Heart left ventricle (tissue), 13 donors: ENCODE data around the gene JUP.

ENCODE experiments used
- CTCF ChIP-seq, 12 donors: fragments of 200-600 bp; sonication (generic) in 4 of 12; IDR thresholded peaks; one replicate each; pipeline versions ENCODE4 v1.5.0 to v1.8.0; 2018 to 2022; ENCODE audit warnings: antibody characterized with exemption in 12 of 12, mild to moderate bottlenecking in 5 of 12
- POLR2A ChIP-seq, 2 donors: fragments of 450-650 bp; IDR thresholded peaks; one replicate each; pipeline ENCODE4 v1.6.1; 2017; ENCODE audit warnings: antibody characterized with exemption in 2 of 2, mild to moderate bottlenecking in 2 of 2, moderate library complexity in 2 of 2
- donor health status: ischemic (EF 13 %, LVEDD 7.1; RV severe dilation, severe dysfunction).
- donor health status: DM: no; HTN: yes; CAD: no.
- donor health status: DM: no; HTN: no; CAD: no.
- donor health status: ischemic (EF 25% LVEDD 6.9; RV normal size, moderate dysfunction).
- donor health status: ischemic (EF 25% LVEDD 5.7; RV mildly dilated, moderate dysfunction).
- donor health status: ischemic (EF 35%, LVEDD 5.7; RV mildly dilated, moderate dysfunction).
- donor health status: nonischemic (EF 11% LVEDD 7.7; RV severe dilation, severe dysfunction).
- donor health status: DM: yes; HTN: yes; CAD: no.
- donor health status: PGD.
- donor health status: ischemic (EF 29% LVEDD 5.4; RV normal size, mild dysfunction).
- donor health status: nonischemic (EF 23%, LVEDD 6.1; RV moderate dilation, normal function).

DNA sequence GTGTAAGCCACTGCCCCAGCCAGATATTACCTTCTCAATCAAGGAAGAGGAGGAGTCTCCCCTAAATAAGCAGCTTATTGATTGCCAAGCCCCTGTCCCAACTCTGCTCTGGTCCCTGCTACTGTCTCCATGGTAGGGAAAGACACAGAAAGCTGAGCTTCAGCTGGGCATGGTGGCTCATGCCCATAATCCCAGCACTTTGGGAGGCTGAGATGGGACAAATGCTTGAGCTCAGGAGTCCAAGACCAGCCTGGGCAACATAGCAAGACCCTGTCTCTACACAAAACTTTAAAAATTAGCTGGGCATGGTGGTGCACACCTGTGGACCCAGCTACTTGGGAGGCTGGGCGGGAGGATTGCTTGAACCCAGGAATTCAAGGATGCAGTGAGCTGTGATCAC, 6.6 kb downstream of the JUP start:
- TF ChIP-seq CTCF (IDR thresholded peaks at IDR 0.05) (no peak), POLR2A (IDR thresholded peaks at IDR 0.05) (no peak)
